HG03108 (cell line): Measurements from ENCODE around the gene NTRK2.

Source experiments
- ATAC-seq: cut with Tn5 transposase; IDR thresholded peaks from one replicate; pipeline ENCODE4 v1.9.1; 2021; ENCODE audit warnings: moderate library complexity; ENCODE audit not compliant: unreplicated experiment

Gene NTRK2

DNA sequence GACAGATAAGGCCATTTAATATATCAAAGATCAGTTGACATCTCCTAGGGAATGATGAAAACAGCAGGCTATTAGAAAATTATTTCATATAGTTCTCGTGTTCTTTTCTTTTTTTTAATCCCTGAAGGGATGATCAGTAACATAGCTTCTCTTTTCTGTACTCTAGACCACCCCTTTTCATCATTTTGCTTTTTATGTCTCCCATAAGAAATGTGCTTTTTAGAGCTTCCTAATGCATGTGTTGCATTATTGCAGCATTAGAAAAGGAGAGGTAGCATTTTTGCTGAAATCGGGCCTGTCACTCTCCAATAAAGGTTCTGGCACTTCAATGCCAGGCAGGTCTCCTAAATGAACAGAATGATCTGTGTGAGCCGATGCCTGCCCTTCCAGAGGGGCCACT is 143.3 kb downstream of the NTRK2 start:
- no peak for ATAC-seq

- ATAC-seq: no peak
Observed at GRCh38 chr9:84815554-84815953, 146.0 kb downstream of the NTRK2 start.

DNA sequence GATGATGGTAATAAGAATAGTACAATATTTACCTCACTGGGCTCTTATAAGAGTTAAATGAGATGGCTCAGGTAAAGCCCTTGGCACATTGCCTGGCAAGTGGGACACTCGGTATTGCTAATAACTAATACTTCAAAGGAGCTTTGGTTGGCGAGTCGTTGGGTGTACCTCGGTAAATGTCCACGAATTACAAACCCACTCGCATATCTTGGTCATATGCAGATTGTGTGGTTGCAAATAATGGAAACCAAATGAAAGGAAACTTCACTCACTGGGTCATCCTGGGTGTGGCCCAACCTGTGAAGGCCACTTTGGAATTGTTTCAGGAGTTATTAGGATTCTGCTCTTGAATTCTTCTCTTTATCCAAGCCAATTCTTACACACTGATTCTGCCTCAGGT is 147.5 kb downstream of the NTRK2 start:
- ATAC-seq: no peak

- no peak for ATAC-seq
Observed at GRCh38 chr9:84818791-84819190, 149.3 kb downstream of the NTRK2 start.

DNA sequence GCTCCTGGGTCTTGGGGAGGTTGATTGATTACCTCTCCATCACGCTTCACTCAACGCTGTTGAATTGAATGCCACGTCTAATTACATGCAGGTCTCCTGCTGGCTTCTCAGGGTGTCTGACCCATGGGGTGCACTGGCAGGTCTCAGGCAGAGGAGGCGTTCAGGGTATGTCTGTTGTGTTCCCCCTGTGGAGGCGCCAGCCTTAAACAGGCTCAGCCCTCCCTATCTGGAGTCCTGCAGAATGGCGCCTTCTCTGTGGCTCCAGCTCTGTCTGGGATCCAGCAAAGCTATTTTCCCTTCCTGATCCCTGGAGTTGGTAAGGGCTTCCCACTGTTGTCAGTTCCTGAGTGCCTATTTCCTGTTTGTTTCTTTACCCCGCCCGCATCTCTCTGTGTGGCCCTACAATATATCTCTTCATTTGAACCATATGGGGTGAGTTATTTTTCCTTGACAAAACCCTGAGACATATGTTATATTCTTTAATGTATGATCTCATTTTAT is 150.0 kb downstream of the NTRK2 start:
- ATAC-seq: no peak

- no peak for ATAC-seq
Observed at GRCh38 chr9:84821431-84821830, 151.9 kb downstream of the NTRK2 start.

GRCh38 chr9:84822589-84823233 is 153.2 kb downstream of the NTRK2 start:
- ATAC-seq: no peak

- no peak for ATAC-seq
Observed at GRCh38 chr9:84823421-84824271, 154.1 kb downstream of the NTRK2 start.

GRCh38 chr9:84827216-84827765 is 157.8 kb downstream of the NTRK2 start:
- no peak for ATAC-seq

GRCh38 chr9:84828046-84828445 is 158.5 kb downstream of the NTRK2 start:
- ATAC-seq: no peak

DNA sequence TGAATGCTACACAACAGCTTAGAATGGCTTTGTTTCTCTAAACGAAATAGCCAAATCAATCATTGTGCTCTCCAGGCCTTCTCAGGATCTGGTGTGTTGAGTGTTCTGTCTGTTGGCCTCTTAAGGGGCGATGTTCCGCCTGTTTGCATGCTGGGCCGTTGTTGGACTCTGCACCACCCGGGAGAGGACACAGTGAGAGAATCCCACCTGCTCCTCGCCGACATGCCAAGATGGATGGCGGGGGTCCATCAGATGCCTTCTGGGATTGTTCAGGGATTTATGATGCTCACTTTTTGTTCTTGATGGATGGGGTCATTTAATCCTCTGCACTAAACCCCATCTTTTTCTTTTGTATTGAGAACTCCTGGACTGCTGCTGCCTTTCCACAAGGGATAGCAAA is 159.9 kb downstream of the NTRK2 start:
- no peak for ATAC-seq

DNA sequence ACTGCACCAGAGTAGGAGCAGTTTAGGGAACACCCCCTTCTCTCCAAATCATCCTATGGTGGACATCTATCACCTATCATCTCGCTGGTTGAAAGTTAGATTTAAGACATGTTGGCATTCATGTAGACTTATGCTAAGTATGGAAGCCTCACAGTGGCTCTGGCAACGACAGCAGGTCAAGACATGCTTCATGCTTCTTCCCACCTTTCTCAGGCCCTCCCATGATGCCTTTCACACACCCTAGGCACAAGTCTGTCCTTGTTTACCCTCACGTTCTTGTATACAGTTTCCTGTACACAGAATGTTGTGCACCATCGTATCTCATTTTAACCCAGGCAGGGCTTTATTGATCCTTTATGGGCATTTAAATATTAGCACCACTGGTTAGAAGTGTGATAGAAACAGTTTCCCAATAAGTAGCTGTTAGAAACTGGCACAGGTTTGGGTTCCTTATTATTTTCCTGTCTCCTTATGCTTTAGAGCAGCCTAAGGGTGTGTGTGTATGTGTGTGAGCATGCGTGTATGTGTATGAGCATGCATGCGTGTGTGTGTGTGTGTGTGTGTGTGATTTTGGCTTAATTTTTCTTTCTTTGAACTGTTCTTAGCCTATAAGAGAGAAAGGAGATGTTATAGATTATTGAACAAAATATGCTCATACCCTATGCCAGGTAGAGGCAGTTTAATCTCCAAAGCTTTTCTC is 160.6 kb downstream of the NTRK2 start:
- no peak for ATAC-seq

DNA sequence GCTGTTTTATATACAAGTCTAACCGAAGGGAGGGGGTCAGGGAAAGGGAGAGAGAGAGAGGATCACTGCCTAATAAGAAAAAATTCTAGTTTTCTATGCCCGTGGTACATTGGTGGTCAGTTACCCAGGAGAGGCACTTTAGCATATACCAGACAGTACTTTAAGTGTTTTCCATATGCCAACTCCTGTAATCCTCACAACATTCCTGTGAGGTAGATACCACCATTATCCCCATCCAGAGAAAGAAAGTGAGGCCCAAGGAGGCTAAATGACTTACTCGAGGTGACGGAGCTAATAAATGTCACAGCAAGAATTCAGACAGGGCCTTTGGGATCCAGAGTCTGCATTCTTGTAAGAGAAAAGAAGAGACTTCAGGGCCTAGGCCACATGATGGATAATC is 161.8 kb downstream of the NTRK2 start:
- ATAC-seq: no peak

DNA sequence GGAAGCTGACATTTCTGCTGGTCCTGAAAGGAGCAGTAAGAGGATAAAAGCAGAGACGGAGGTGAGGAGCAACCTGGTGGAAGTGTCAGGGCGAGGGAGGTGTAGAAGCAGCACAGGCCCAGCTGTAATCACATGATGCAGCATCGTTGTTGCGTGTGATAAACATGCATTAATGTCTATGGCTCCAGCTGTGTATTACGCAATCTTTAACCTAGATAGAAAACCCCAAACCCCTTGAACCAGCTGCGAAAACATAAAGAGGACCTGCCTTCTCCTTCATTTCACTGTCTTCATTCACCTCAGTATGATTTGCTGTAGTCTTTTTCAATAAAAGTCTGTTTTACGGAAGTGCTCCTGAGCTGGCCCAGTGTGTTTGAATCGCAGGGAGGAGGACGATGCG is 162.9 kb downstream of the NTRK2 start:
- ATAC-seq: no peak

- no peak for ATAC-seq
Observed at GRCh38 chr9:84834426-84834825, 164.9 kb downstream of the NTRK2 start.

GRCh38 chr9:84835745-84836144 is 166.2 kb downstream of the NTRK2 start:
- no peak for ATAC-seq

- no peak for ATAC-seq
Observed at GRCh38 chr9:84838879-84839278, 169.3 kb downstream of the NTRK2 start.

DNA sequence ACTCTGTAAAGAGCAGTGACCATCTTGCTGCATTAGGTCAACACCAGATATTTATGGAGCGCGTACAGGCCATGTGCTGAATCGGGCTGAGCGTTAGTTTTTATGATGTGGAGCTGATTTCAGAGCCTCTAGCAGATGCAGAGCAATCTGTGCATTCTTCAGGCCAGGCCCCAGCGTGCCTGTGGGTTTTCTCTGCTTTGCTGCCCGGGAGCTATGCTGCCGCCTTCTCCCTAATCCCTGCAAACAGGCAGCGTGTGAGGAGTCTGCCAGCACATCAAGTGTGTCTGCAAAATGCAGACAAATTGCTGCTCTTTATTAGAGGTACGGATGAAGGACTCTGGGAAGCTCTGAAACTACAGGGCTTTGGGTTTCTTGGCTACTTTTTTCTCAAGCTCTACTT is 170.0 kb downstream of the NTRK2 start:
- no peak for ATAC-seq

GRCh38 chr9:84841931-84842330 is 172.4 kb downstream of the NTRK2 start:
- ATAC-seq: no peak

GRCh38 chr9:84843175-84843824 is 173.8 kb downstream of the NTRK2 start:
- ATAC-seq: no peak
